ENCODE results near the gene IL4I1. TPM values are rescaled to one million over a fixed set of nuclear protein-coding genes. Genes with fewer than 3 reads are reported as not detected.
A peak's percentile ranks its signal among the peaks of the same experiment; 100 is the strongest.

IL4I1 gene
- total and polyA plus RNA-seq, 2 of the 8 experiments (the other 6 are each of a cell fraction or from before 2014, with no cell fraction given): 0.41 to 0.76 TPM

- no peak for FAIRE-seq
- POLR2A ChIA-PET (ENCODE audit: partially characterized antibody): interaction anchor here (0.6 to 12.4 kb wide), 16 partner anchors 9 to 179 kb away, joined by 3 to 247 read pairs (median 4); partner anchors contain the start of genes AKT1S1, FUZ, MED25 and PNKP
- Histone ChIP-seq H2AK5ac (ENCODE audit: low read depth, low read length) (no peak overlapping the region), H3K27ac (ENCODE audit: low read depth, low read length) (no peak overlapping the region), H4K91ac (replicated peaks; ENCODE audit: insufficient read length, low read length) (no peak overlapping the region), H3K14ac (ENCODE audit: insufficient read length) (no peak overlapping the region), H3K36me3 (ENCODE audit: control insufficient read depth in 2 of 4, insufficient read depth in 4 of 4, low read length in 3 of 4) (peaks cover 21 to 77% (median 47%) of the 10 kb centered on the region in 4 experiments), H3K4ac (replicated peaks; ENCODE audit: insufficient read length, low read depth, low read length) (no peak overlapping the region), H3K4me2 (ENCODE audit: insufficient read depth in 1 of 2, low read depth in 2 of 2, low read length in 2 of 2) (no peak overlapping the region), H3K4me1 (replicated peaks in 1 of 4; ENCODE audit: control insufficient read depth in 3 of 4, insufficient read depth in 4 of 4, low read length in 3 of 4) (peaks cover 0 to 9% (median 5%) of the 10 kb centered on the region in 4 experiments; a peak in 5 of 7 replicates), H4K8ac (ENCODE audit: extremely low read depth, insufficient read depth, low read length) (no peak overlapping the region), H3K23me2 (ENCODE audit: low read depth, low read length) (peaks cover 1% of the 10 kb centered on the region; the same call in 1 of the 2 replicates), H3K27me3 (replicated peaks in 1 of 4; ENCODE audit: control insufficient read depth in 3 of 4, extremely low read depth in 1 of 4, insufficient read depth in 3 of 4, low read length in 3 of 4) (no peaks in the 10 kb centered on the region), H3K23ac (ENCODE audit: insufficient read length) (no peak overlapping the region), H3K79me1 (ENCODE audit: low read depth, low read length) (peaks cover 16% of the 10 kb centered on the region), H3K79me2 (ENCODE audit: control insufficient read depth in 1 of 2, insufficient read depth in 2 of 2, low read length in 2 of 2) (peaks cover 10 to 23% of the 10 kb centered on the region in 2 experiments), H2BK15ac (ENCODE audit: low read length) (no peak overlapping the region), H3K9me3 (ENCODE audit: insufficient read depth in 2 of 2, low read depth in 1 of 2, low read length in 1 of 2) (no peaks in the 10 kb centered on the region), H3K9ac (replicated peaks in 1 of 4; ENCODE audit: extremely low read depth in 1 of 4, low read depth in 3 of 4, low read length in 3 of 4) (no peak overlapping the region), H3K56ac (replicated peaks; ENCODE audit: insufficient read length, low read depth, low read length) (no peak overlapping the region), H2BK120ac (replicated peaks; ENCODE audit: low read depth, low read length) (no peak overlapping the region), H2BK12ac (ENCODE audit: low read depth, low read length) (no peak overlapping the region), H3K4me3 (ENCODE audit: extremely low read depth in 1 of 4, insufficient read depth in 2 of 4, low read depth in 3 of 4, low read length in 4 of 4) (no peak overlapping the region), H2BK5ac (ENCODE audit: low read depth, low read length) (no peak overlapping the region), H3K18ac (ENCODE audit: extremely low read depth, low read length) (no peak overlapping the region), H2BK20ac (ENCODE audit: low read length) (no peak overlapping the region), H4K20me1 (replicated peaks in 1 of 2; ENCODE audit: control insufficient read depth in 1 of 2, insufficient read depth in 2 of 2, low read length in 2 of 2) (peaks cover 48 to 61% of the 10 kb centered on the region in 2 experiments), H4K5ac (ENCODE audit: insufficient read length, low read depth, low read length) (no peak overlapping the region), H2AFZ (ENCODE audit: low read length) (no peak overlapping the region)
- TF ChIP-seq ATF2 (IDR thresholded peaks at IDR 0.05; ENCODE audit: low read length) (no peak), POLR2AphosphoS5 (IDR thresholded peaks at IDR 0.05; ENCODE audit: low read depth, low read length) (peak; percentile 87; the same call in 1 of the 2 replicates), KDM4A (IDR thresholded peaks at IDR 0.05; ENCODE audit: low read depth, low read length, severe bottlenecking) (no peak), POLR2A (IDR thresholded peaks at IDR 0.05; ENCODE audit: control extremely low read depth in 1 of 2, low read depth in 2 of 2, low read length in 2 of 2) (peak in 1 of 2 experiments; percentile 64; a peak in 1 of 3 replicates), ASH2L (IDR thresholded peaks at IDR 0.05; ENCODE audit: low read length) (no peak), GABPA (IDR thresholded peaks at IDR 0.05; ENCODE audit: borderline replicate concordance, insufficient read depth, low read length) (no peak)
- WGBS, 2 experiments (ENCODE audit: extremely low coverage in 1 of 2, insufficient coverage in 1 of 2, insufficient read length in 1 of 2, insufficient replicate concordance in 2 of 2, low coverage in 1 of 2, low lambda C conversion rate in 2 of 2, missing lambda C conversion rate in 1 of 2): 93% methylated on average over 24 of the region's 26 CpGs; no CpG with 5 or more reads in 1 of the 2 experiments
- no peak for DNase-seq (ENCODE audit: low read depth in 1 of 2, low spot score in 2 of 2)
- CTCF ChIA-PET (ENCODE audit: partially characterized antibody): interaction anchor here (1.7 kb wide), 2 partner anchors 9 to 31 kb away, joined by 3 to 4 read pairs; no protein-coding TSS in a partner anchor
Measured at GRCh38 chr19:49857061-49857837, 39.4 kb downstream of the IL4I1 start.

Data from H1 (cell line).